HG03196 (cell line): ENCODE measurements around the gene SDK2.

Experiments used
- ATAC-seq: cut with Tn5 transposase; IDR thresholded peaks from one replicate; pipeline ENCODE4 v1.9.1; 2021; ENCODE audit not compliant: unreplicated experiment

Gene SDK2, protein sequence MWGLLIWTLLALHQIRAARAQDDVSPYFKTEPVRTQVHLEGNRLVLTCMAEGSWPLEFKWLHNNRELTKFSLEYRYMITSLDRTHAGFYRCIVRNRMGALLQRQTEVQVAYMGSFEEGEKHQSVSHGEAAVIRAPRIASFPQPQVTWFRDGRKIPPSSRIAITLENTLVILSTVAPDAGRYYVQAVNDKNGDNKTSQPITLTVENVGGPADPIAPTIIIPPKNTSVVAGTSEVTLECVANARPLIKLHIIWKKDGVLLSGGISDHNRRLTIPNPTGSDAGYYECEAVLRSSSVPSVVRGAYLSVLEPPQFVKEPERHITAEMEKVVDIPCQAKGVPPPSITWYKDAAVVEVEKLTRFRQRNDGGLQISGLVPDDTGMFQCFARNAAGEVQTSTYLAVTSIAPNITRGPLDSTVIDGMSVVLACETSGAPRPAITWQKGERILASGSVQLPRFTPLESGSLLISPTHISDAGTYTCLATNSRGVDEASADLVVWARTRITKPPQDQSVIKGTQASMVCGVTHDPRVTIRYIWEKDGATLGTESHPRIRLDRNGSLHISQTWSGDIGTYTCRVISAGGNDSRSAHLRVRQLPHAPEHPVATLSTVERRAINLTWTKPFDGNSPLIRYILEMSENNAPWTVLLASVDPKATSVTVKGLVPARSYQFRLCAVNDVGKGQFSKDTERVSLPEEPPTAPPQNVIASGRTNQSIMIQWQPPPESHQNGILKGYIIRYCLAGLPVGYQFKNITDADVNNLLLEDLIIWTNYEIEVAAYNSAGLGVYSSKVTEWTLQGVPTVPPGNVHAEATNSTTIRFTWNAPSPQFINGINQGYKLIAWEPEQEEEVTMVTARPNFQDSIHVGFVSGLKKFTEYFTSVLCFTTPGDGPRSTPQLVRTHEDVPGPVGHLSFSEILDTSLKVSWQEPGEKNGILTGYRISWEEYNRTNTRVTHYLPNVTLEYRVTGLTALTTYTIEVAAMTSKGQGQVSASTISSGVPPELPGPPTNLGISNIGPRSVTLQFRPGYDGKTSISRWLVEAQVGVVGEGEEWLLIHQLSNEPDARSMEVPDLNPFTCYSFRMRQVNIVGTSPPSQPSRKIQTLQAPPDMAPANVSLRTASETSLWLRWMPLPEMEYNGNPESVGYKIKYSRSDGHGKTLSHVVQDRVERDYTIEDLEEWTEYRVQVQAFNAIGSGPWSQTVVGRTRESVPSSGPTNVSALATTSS (N-terminal part only)

DNA sequence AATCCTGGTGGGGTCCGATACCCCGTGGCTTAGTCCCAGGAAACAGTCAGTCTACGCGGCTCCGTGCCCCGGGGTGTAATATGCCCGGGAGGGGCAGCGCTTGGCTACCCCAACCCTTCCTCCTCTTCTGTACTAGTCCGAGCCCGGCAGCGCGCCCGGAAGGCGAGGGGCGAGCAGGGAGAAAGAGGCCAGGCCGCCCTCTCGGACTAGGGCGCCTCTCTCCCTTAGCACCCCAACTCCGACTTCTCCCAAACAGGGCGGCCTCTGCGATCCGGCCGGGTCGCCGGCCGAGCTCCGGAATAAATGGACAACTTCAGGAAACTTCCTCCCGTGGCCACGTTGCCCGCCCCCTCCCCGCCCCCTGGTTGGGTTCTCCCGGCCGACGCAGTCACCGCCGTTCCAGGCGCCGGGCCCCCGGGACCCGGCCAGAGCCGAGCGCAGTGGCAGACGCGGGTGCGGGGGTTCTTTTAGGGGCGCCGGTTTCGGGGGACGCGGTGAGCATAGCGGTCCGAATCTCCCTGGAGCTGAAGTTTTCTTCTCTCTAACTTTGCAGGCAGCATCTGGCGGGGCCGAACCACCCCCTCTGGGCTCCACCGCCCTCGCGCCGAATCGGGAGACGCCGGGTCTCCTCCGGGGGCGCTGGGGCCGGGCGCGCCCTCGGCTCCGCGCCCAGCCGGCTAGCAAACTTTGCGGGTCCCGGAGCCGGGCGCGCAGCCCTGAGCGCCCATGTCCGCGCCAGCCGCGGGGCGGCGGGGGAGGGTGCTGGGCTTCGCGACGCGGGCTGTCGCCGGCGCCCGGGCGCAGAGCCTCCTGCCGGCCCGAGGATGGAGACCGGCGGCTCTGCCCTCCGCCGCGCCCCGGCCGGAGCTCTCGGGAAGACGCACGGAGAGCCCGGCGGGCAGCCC, at the start of gene SDK2:
Gene SDK2 (minus strand): TSS at position 301 of the 905 bp plus-strand sequence. CDS start 357 bp downstream, outside the sequence.
- no peak for ATAC-seq

GRCh38 chr17:73693071-73693470, 48.8 kb upstream of the SDK2 start:
- ATAC-seq, result no peak

- no peak for ATAC-seq
Measured at GRCh38 chr17:73691321-73691766, 47.1 kb upstream of the SDK2 start.

GRCh38 chr17:73690676-73691075, 46.4 kb upstream of the SDK2 start:
- ATAC-seq, result no peak

DNA sequence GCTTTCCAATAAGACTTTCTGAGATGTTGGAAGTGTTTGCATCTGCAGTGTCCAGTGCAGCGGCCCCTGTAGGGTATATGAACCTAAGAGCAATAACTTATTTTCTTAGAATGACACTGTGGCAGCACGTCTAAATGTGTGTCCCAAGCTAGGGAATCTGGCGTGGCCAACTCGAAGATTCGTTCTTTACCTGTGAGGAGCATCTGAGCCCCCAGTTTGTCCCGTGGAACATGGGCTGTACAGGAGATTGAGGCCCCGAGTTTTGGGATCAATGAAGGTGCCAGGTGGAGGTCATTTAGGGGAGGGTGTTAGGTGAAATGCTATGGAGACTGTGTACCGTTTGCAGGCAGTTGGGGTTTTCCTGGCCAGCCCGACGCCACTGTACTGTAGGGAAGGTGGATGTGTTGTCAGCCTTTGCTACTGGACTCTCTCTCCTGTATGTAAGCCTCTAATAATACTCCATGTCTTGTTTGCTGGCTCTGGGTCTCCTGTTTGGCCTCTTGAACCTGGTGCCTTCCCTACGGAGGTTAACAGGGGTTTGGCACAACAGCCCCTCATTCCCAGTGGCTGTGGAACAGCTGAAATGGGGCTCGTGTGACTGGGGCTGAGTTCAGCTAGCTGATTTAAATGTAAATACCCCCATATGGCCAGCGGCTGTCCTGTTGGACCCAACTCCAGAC, 45.5 kb upstream of the SDK2 start:
- ATAC-seq, result no peak

DNA sequence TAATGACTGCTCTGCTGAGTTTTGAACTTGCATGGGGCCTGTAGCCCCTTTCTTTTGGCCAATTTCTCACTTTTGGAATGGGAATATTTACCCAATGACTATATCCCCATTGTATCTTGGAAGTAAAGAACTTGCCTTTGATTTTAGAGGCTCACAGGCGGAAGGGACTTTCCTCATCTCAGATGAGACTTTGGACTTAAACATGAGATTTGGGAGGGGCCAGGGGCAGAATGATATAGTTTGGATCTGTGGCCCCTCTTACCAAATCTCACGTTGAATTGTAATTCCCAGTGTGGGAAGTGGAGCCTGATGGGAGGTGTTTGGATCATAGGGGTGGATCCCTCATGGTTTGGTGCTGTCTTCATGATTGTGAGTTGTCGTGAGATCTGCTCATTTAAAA, 42.7 kb upstream of the SDK2 start:
- ATAC-seq, result no peak

GRCh38 chr17:73686126-73686525, 41.9 kb upstream of the SDK2 start:
- no peak for ATAC-seq

- no peak for ATAC-seq
Measured at GRCh38 chr17:73684183-73684582, 39.9 kb upstream of the SDK2 start.

DNA sequence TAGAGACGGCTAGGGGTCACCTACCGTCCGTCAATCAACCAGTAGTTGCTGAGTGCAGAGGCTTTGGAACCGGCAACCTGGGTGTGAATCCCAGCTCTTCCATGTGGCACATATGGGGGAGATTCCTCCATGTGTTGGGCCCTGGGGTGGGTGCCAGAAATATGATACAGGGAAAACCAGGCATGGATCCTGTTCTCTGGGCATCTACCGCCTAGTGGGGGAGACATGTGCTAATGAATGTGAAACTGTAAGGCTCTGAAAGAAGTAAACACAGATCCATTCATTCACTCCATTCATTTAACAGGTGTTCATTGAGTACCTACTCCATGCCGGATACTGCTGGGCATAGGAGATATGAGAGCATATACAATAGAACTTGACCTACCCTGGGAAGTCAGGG, 39.5 kb upstream of the SDK2 start:
- ATAC-seq, result no peak

DNA sequence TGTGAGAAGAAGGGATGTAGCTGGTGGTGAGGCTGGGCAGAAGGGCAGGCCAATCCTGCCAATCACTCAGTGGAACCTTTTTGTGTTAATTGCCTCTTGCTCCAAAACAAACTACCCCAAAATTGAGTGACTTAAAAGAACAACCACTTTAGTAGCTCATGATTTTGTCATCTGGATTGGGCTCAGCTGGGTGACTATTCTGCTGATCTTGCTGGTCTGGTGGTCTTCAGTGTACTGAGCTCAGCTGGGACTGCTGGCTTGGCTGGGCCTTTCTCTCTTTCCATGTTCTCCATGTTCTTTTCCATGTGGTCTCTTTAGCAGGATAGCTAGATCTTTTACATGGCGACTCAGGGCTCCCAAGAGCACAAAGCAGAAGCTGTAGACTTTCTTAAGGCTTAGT, 37.7 kb upstream of the SDK2 start:
- ATAC-seq, result no peak

DNA sequence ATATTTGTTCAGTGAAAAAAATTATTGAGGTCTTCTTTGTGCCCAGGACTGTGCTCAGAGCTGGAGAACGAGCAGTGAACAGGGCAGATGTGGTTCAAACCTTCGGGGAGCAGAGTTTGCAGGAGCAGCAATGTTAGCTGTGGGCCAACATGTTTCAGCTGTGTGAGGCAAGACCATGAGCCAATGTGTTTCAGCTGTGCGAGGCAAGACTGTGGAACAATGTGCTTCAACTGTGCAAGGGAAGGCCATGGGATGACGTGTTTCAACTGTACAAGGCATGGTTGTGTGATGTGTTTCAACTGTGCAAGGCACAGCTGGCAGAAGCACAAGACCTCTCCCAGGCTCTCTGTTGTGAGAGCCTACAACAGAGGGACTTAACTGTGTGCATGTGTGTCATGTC, 35.2 kb upstream of the SDK2 start:
- no peak for ATAC-seq

GRCh38 chr17:73678999-73679398, 34.8 kb upstream of the SDK2 start:
- ATAC-seq, result no peak

DNA sequence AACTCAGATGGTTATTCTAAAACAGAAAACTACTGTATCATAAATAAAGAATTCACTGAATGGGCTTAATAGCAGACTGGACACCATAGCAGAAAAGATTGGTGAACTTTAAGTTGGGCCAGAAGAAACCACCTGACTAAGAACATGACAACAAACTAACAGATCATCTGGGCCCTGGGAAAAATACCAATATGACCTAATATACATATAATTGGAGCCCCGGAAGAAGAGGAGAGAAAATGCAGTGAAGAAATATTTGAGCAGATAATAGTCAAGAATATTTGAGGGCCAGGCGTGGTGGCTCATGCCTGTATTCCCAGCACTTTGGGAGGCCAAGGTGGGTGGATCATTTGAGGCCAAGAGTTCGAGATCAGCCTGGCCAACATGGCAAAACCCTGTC, 25.5 kb upstream of the SDK2 start:
- no peak for ATAC-seq

DNA sequence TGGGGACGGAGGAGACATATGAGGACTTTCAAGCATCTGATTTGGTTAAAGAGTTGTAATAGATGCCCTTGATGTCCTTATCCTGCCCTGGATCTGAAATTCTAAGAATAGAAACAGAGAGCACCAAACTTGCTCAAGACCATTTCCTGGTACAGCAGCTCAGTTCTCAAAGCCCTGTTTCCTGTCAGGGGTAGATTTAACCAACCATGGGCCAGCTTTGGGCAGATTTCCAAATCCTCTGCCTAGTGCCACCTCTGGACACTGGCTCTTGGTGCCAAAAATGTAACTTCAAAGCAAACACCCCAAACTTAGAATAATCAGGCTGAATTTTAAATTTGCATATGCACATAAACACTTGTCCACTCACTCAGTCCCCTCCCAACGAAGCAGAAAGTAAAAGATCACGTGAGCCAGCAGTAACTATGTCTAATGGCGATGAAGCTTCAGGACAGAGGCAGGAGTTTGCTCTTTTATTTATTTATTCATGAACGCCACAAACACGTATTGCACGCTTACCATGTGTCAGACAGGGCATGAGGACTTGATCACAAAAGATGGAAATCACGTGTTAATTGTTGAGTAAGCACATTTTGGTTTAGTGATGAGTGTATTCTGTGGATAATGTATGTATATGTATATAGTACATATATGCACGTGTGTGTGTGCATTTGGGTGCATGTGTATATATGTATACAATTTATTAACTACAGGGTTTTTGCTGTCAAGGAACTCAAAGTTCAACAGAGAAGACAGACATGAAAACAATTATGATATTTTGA, 23.1 kb upstream of the SDK2 start:
- no peak for ATAC-seq

DNA sequence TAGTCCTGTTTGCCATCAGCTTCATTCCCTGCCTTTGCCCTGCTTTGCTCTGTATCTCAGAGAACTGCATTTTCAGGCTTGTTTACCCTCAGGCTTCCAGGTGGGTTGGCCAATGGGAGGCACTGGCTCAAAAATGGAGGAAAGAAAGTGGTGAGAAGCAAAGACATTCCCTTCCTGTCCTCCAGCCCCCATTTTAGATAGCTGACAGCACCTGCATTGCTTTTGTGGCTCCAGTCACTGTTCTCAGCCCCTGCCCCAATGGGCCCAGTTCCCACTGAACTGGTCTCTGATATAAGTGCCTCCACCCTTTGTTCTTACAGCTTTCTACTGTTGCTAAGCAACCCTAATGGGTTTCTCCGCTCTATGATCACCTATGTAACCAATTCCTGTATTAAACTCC, 19.4 kb upstream of the SDK2 start:
- no peak for ATAC-seq

DNA sequence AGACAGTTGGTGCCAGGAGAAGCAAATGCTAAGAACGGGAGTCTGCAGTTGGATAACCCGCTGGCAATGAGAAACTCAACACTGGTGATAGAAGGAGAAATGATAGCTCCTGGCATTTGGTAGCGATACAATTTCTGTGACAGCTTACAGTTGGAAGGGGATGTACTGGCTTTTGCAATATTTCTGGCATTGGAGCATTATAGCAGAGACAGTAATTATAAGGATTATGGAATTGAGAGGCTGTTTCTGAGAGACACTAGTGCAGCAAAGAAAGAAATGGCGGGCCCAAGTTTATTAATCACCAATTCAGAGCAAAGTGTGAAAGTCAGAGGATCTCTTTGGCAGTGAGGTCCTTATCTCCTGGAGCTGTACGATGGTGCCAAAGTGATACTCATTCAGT, 16.1 kb upstream of the SDK2 start:
- no peak for ATAC-seq

DNA sequence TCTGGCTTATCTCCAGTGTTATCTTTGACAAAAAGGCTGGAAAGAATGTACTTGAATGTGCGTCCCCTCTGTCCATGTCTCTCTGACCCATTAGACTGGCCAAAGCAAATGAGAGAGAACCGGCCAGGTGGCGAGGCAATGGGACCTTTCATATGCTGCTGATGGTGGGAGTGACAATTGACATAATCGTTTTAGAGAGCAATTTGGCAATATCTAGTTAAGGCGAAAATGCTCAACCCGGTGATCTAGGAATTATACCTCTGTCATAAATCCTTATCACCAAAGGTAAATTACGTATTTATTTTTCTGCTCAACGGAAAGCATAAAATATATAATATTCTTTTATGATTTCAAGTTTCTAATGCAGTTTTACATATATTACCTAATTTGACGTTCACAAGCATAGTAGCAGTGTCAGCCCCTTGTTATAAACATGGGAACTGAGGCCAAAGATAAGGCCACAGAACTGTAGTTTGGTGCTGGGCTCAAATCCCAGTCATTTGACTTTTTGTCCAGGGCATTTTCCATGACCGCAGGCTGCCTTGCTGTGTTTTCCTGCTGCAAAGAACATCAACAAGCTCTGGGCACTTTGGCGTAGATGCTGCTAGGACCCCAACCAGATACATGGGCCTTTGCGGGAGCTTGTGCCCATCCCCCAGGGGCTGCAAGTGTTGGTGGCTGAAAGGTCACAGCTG, 14.7 kb upstream of the SDK2 start:
- ATAC-seq, result no peak

- no peak for ATAC-seq
Measured at GRCh38 chr17:73657473-73658116, 13.3 kb upstream of the SDK2 start.
